Muscle of leg (tissue), 11 donors: ENCODE measurements around the gene SACM1L. TPM values are rescaled to one million over a fixed set of nuclear protein-coding genes. Genes with fewer than 3 reads are reported as not detected.

Source experiments
- DNase-seq: peaks from one replicate; pipeline ENCODE4 v3.0.0; 2013
- H3K27ac ChIP-seq: one replicate; pipeline ENCODE4 v1.5.1; 2013; ENCODE audit warnings: mild to moderate bottlenecking, low read length, control low read depth
- H3K27me3 ChIP-seq: one replicate; pipeline ENCODE4 v1.6.1; 2013; ENCODE audit warnings: low read length; ENCODE audit not compliant: control insufficient read depth, insufficient read depth
- H3K36me3 ChIP-seq: one replicate; pipeline ENCODE4 v1.6.1; 2013; ENCODE audit warnings: low read length; ENCODE audit not compliant: control insufficient read depth, insufficient read depth
- H3K4me1 ChIP-seq: one replicate; pipeline ENCODE4 v1.6.1; 2013; ENCODE audit warnings: low read length; ENCODE audit not compliant: control insufficient read depth, insufficient read depth
- H3K4me3 ChIP-seq: one replicate; pipeline ENCODE4 v1.5.1; 2013; ENCODE audit warnings: low read length, control low read depth
- H3K9me3 ChIP-seq: replicated peaks from 2 replicates; pipeline ENCODE4 v1.6.1; 2013; ENCODE audit warnings: low read depth, low read length; ENCODE audit not compliant: control insufficient read depth
- WGBS: methylation state at CpG from one replicate; pipeline ENCODE4 v1.1.5; 2013; ENCODE audit warnings: missing lambda C conversion rate; ENCODE audit not compliant: insufficient coverage; 5-methylcytosine and 5-hydroxymethylcytosine counted together
- polyA plus RNA-seq, 8 donors: library from polyadenylated mRNA; unstranded; fragments of 120-200 nt; gene quantifications; one replicate each; pipeline versions ENCODE4 v1.2.1 to v1.2.3, GENCODE V29; 2013; ENCODE audit warnings: inconsistent platforms in 1 of 8, low replicate concordance in 1 of 8; ENCODE audit not compliant: insufficient read length in 8 of 8, insufficient read depth in 1 of 8
- total RNA-seq: library from RNA; stranded (reverse); fragments of 120-200 nt; gene quantifications from one replicate; pipeline ENCODE4 v1.2.4, GENCODE V29; 2013

SACM1L gene
- total and polyA plus RNA-seq, 9 donors, result 24.4 to 32.5 (median 26.7) TPM

- H3K4me1 ChIP-seq, result peaks cover 18% of the 10 kb centered on the region
- no peaks in the 10 kb centered on the region for H3K9me3 ChIP-seq
- WGBS, result 40% methylated on average over 1 of the region's 6 CpGs
- H3K36me3 ChIP-seq, result peaks cover 18% of the 10 kb centered on the region
- peak overlapping the region; percentile 31 for H3K27ac ChIP-seq
- H3K4me3 ChIP-seq, result no peak overlapping the region
- DNase-seq, result peak; percentile 62
- H3K27me3 ChIP-seq, result no peaks in the 10 kb centered on the region
These were observed 43.1 kb upstream of the SACM1L start for GRCh38 chr3:45646051-45646585.

- H3K27me3 ChIP-seq, result no peaks in the 10 kb centered on the region
- 83% methylated on average over 4 of the region's 6 CpGs for WGBS
- no peak overlapping the region for H3K27ac ChIP-seq
- peaks cover 18% of the 10 kb centered on the region for H3K4me1 ChIP-seq
- H3K4me3 ChIP-seq, result no peak overlapping the region
- H3K9me3 ChIP-seq, result no peaks in the 10 kb centered on the region
- peak; percentile 85 for DNase-seq
- peaks cover 14% of the 10 kb centered on the region for H3K36me3 ChIP-seq
These were observed 42.0 kb upstream of the SACM1L start for GRCh38 chr3:45647148-45647619.

GRCh38 chr3:45653205-45653604, 36.0 kb upstream of the SACM1L start:
- no peaks in the 10 kb centered on the region for H3K9me3 ChIP-seq
- no peaks in the 10 kb centered on the region for H3K27me3 ChIP-seq
- H3K27ac ChIP-seq, result no peak overlapping the region
- no peak for DNase-seq
- WGBS, result 71% methylated on average over 1 of the region's 3 CpGs
- no peak overlapping the region for H3K4me3 ChIP-seq
- H3K4me1 ChIP-seq, result peaks cover 11% of the 10 kb centered on the region
- no peaks in the 10 kb centered on the region for H3K36me3 ChIP-seq

- no peak overlapping the region for H3K4me3 ChIP-seq
- H3K27me3 ChIP-seq, result no peaks in the 10 kb centered on the region
- H3K27ac ChIP-seq, result no peak overlapping the region
- H3K36me3 ChIP-seq, result no peaks in the 10 kb centered on the region
- no CpG with 5 or more reads among the region's 6 CpGs for WGBS
- H3K9me3 ChIP-seq, result no peaks in the 10 kb centered on the region
- DNase-seq, result no peak
- H3K4me1 ChIP-seq, result peaks cover 11% of the 10 kb centered on the region
These were observed 34.7 kb upstream of the SACM1L start for GRCh38 chr3:45654397-45654944.

- Histone ChIP-seq H3K9me3 (no peaks in the 10 kb centered on the region), H3K36me3 (no peaks in the 10 kb centered on the region), H3K4me3 (no peak overlapping the region), H3K27me3 (no peaks in the 10 kb centered on the region), H3K4me1 (peaks cover 11% of the 10 kb centered on the region), H3K27ac (no peak overlapping the region)
- no CpG with 5 or more reads among the region's 2 CpGs for WGBS
- no peak for DNase-seq
These were observed 33.3 kb upstream of the SACM1L start for GRCh38 chr3:45655906-45656305.

- Histone ChIP-seq H3K9me3 (no peaks in the 10 kb centered on the region), H3K27ac (no peak overlapping the region), H3K36me3 (no peaks in the 10 kb centered on the region), H3K4me3 (no peak overlapping the region), H3K27me3 (no peaks in the 10 kb centered on the region), H3K4me1 (peaks cover 11% of the 10 kb centered on the region)
- 42% methylated on average over 8 of the region's 14 CpGs for WGBS
- peak; percentile 94 for DNase-seq
These were observed 32.4 kb upstream of the SACM1L start for GRCh38 chr3:45656575-45657363.

- DNase-seq, result no peak
- Histone ChIP-seq H3K4me3 (no peak overlapping the region), H3K9me3 (no peaks in the 10 kb centered on the region), H3K4me1 (peaks cover 8% of the 10 kb centered on the region), H3K36me3 (no peaks in the 10 kb centered on the region), H3K27ac (no peak overlapping the region), H3K27me3 (no peaks in the 10 kb centered on the region)
- WGBS, result 100% methylated on average over 2 of the region's 4 CpGs
These were observed 31.3 kb upstream of the SACM1L start for GRCh38 chr3:45657853-45658252.

- no peaks in the 10 kb centered on the region for H3K9me3 ChIP-seq
- H3K27me3 ChIP-seq, result no peaks in the 10 kb centered on the region
- peaks cover 9% of the 10 kb centered on the region for H3K4me1 ChIP-seq
- DNase-seq, result peak; percentile 64
- no peaks in the 10 kb centered on the region for H3K36me3 ChIP-seq
- no peak overlapping the region for H3K27ac ChIP-seq
- H3K4me3 ChIP-seq, result no peak overlapping the region
- 70% methylated on average over 8 of the region's 19 CpGs for WGBS
These were observed 29.3 kb upstream of the SACM1L start for GRCh38 chr3:45659661-45660566.

- Histone ChIP-seq H3K27ac (no peak overlapping the region), H3K4me1 (peaks cover 15% of the 10 kb centered on the region), H3K36me3 (peaks cover 3% of the 10 kb centered on the region), H3K9me3 (no peaks in the 10 kb centered on the region), H3K4me3 (no peak overlapping the region), H3K27me3 (no peaks in the 10 kb centered on the region)
- WGBS, result 91% methylated on average over 7 of the region's 11 CpGs
- DNase-seq, result no peak
These were observed 28.7 kb upstream of the SACM1L start for GRCh38 chr3:45660567-45660901.

- peaks cover 38% of the 10 kb centered on the region for H3K4me1 ChIP-seq
- H3K9me3 ChIP-seq, result no peaks in the 10 kb centered on the region
- no peak overlapping the region for H3K4me3 ChIP-seq
- WGBS, result 81% methylated on average over 5 of the region's 10 CpGs
- H3K27ac ChIP-seq, result peak overlapping the region; percentile 44
- H3K36me3 ChIP-seq, result peaks cover 24% of the 10 kb centered on the region
- H3K27me3 ChIP-seq, result no peaks in the 10 kb centered on the region
- no peak for DNase-seq
These were observed 24.6 kb upstream of the SACM1L start for GRCh38 chr3:45664578-45664977.
